ENCODE data around the gene THEMIS2.

GRCh38 chr1:27915082-27915575, 42.8 kb downstream of the THEMIS2 start:
- no peak for TF ChIP-seq EP300 (IDR thresholded peaks at IDR 0.05; ENCODE audit: borderline replicate concordance)
- no peak; the same call in 1 of the 2 replicates for TF ChIP-seq MAX (IDR thresholded peaks at IDR 0.05)
- no peak for TF ChIP-seq TCF12 (IDR thresholded peaks at IDR 0.05; ENCODE audit: low read depth)

Measured in Ishikawa (cell line).